Mammary epithelial cell (primary cell): ENCODE measurements around the gene BLOC1S3.

Source experiments
- EZH2 ChIP-seq: IDR thresholded peaks from 2 replicates; pipeline ENCODE4 v1.6.1; 2012; ENCODE audit warnings: low read length, inconsistent platforms, borderline replicate concordance
- TF ChIP-seq, protein P1 (sequence below), 2 donors: IDR thresholded peaks in 1 of 2; conservative IDR thresholded peaks in 1 of 2; 2 replicates each; pipeline ENCODE4 v1.5.1; 2011 to 2012; ENCODE audit warnings: inconsistent platforms in 2 of 2, low read length in 2 of 2, mild to moderate bottlenecking in 2 of 2, control low read depth in 1 of 2, low read depth in 1 of 2; ENCODE audit not compliant: insufficient read depth in 1 of 2; ENCODE audit errors: extremely low read depth in 1 of 2

GRCh38 chr19:45216667-45217066 lies 38.1 kb downstream of the BLOC1S3 start:
- TF ChIP-seq, protein P1, sequence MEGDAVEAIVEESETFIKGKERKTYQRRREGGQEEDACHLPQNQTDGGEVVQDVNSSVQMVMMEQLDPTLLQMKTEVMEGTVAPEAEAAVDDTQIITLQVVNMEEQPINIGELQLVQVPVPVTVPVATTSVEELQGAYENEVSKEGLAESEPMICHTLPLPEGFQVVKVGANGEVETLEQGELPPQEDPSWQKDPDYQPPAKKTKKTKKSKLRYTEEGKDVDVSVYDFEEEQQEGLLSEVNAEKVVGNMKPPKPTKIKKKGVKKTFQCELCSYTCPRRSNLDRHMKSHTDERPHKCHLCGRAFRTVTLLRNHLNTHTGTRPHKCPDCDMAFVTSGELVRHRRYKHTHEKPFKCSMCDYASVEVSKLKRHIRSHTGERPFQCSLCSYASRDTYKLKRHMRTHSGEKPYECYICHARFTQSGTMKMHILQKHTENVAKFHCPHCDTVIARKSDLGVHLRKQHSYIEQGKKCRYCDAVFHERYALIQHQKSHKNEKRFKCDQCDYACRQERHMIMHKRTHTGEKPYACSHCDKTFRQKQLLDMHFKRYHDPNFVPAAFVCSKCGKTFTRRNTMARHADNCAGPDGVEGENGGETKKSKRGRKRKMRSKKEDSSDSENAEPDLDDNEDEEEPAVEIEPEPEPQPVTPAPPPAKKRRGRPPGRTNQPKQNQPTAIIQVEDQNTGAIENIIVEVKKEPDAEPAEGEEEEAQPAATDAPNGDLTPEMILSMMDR (conservative IDR thresholded peaks at IDR 0.05 in 1 of 2, IDR thresholded peaks at IDR 0.05 in 1 of 2; ENCODE audit: extremely low read depth in 1 of 2, insufficient read depth in 1 of 2, low read depth in 1 of 2, low read length in 2 of 2) = no peak
- no peak for TF ChIP-seq EZH2
